ENCODE results near the gene SRMS.
"Not testable (repeated sequence)": the region's sequence is repeated elsewhere in the genome, so short reads cannot be mapped to it uniquely, and the experiment has no call there.

The SRMS gene

GRCh38 chr20:63579017-63579694, 31.6 kb upstream of the SRMS start:
- no peak for DNase-seq (ENCODE audit: low read depth)

- no peak for DNase-seq (ENCODE audit: low read depth)
Observed at GRCh38 chr20:63578224-63579016, 30.9 kb upstream of the SRMS start.

GRCh38 chr20:63577317-63577894, 29.9 kb upstream of the SRMS start:
- DNase-seq (ENCODE audit: low read depth): no peak

GRCh38 chr20:63576311-63576710, 28.8 kb upstream of the SRMS start:
- no peak for DNase-seq (ENCODE audit: low read depth)

- DNase-seq (ENCODE audit: low read depth): no peak
Observed at GRCh38 chr20:63574829-63575743, 27.5 kb upstream of the SRMS start.

GRCh38 chr20:63574156-63574828, 26.7 kb upstream of the SRMS start, which contains the start of gene HELZ2:
HELZ2 (minus strand) TSS chr20:63574239; CDS start chr20:63572385, 1,854 bp downstream.
- DNase-seq (ENCODE audit: low read depth): peak; percentile 49

- no peak for DNase-seq (ENCODE audit: low read depth)
Observed at GRCh38 chr20:63573647-63574131, 26.1 kb upstream of the SRMS start.

GRCh38 chr20:63572788-63573646, 25.5 kb upstream of the SRMS start:
- no peak for DNase-seq (ENCODE audit: low read depth)

GRCh38 chr20:63572071-63572787, 24.7 kb upstream of the SRMS start:
- DNase-seq (ENCODE audit: low read depth): no peak

- DNase-seq (ENCODE audit: low read depth): not testable (repeated sequence)
Observed at GRCh38 chr20:63571087-63571478, 23.5 kb upstream of the SRMS start.

- no peak for DNase-seq (ENCODE audit: low read depth)
Observed at GRCh38 chr20:63570281-63571086, 22.9 kb upstream of the SRMS start.

- DNase-seq (ENCODE audit: low read depth): no peak
Observed at GRCh38 chr20:63568986-63569949, 21.7 kb upstream of the SRMS start.

- no peak for DNase-seq (ENCODE audit: low read depth)
Observed at GRCh38 chr20:63568170-63568981, 20.8 kb upstream of the SRMS start.

GRCh38 chr20:63567386-63568169, 20.0 kb upstream of the SRMS start:
- no peak for DNase-seq (ENCODE audit: low read depth)

- no peak for DNase-seq (ENCODE audit: low read depth)
Observed at GRCh38 chr20:63567136-63567385, 19.5 kb upstream of the SRMS start.
